ENCODE data around the gene TECR.
"Not testable (repeated sequence)": the region's sequence is repeated elsewhere in the genome, so short reads cannot be mapped to it uniquely, and the experiment has no call there.

GRCh38 chr19:14584372-14584771, 55.0 kb downstream of the TECR start:
- TF ChIP-seq CTCF (IDR thresholded peaks at IDR 0.05; ENCODE audit: poor library complexity, severe bottlenecking); REST (IDR thresholded peaks at IDR 0.05; ENCODE audit: borderline replicate concordance); EZH2 (IDR thresholded peaks at IDR 0.05; ENCODE audit: borderline replicate concordance, insufficient read depth, low read length, poor library complexity, severe bottlenecking); RAD21 (conservative IDR thresholded peaks at IDR 0.05); TAF1 (IDR thresholded peaks at IDR 0.05; ENCODE audit: low read depth); SMC3 (conservative IDR thresholded peaks at IDR 0.05; ENCODE audit: poor library complexity); POLR2AphosphoS5 (IDR thresholded peaks at IDR 0.05); MXI1 (conservative IDR thresholded peaks at IDR 0.05; ENCODE audit: poor library complexity, severe bottlenecking): not testable (repeated sequence)
